H1 (cell line): ENCODE results near the gene GLS. TPM values are rescaled to one million over a fixed set of nuclear protein-coding genes. Genes with fewer than 3 reads are reported as not detected.

Experiments used
- CTCF ChIA-PET: fragments of 300-600 bp; sonication (Branson Sonifier 250); formaldehyde crosslinking; loops from one replicate; lab custom pipeline; 2021; ENCODE audit not compliant: partially characterized antibody; lab: Charles Lee
- POLR2A ChIA-PET: fragments of 300-600 bp; sonication (Branson Sonifier 250); formaldehyde crosslinking; loops from one replicate; lab custom pipeline; 2021; ENCODE audit warnings: inconsistent platforms; ENCODE audit not compliant: partially characterized antibody; lab: Charles Lee
- DNase-seq, 2 experiments: peaks; one replicate each; pipeline versions ENCODE4 v3.0.0 to v3.0.0-alpha.2; 2010 to 2022; ENCODE audit warnings: low spot score in 2 of 2, low read depth in 1 of 2, mixed read lengths in 1 of 2
- FAIRE-seq: peaks from 2 replicates; lab custom pipeline; 2011; peaks lifted over from hg19 to GRCh38; lab: Jason Lieb, UNC
- H2AFZ ChIP-seq: 2 replicates; pipeline ENCODE4 v1.8.1; 2012; ENCODE audit warnings: low read length, inconsistent platforms
- H2AK5ac ChIP-seq: 2 replicates; pipeline ENCODE4 v1.6.1; 2013; ENCODE audit warnings: low read depth, low read length
- H2BK120ac ChIP-seq: replicated peaks from 2 replicates; pipeline ENCODE3; 2013; ENCODE audit warnings: low read depth, low read length, inconsistent platforms
- H2BK12ac ChIP-seq: 2 replicates; pipeline ENCODE4 v1.6.1; 2013; ENCODE audit warnings: low read depth, low read length
- H2BK15ac ChIP-seq: 2 replicates; pipeline ENCODE4 v1.6.1; 2013; ENCODE audit warnings: low read length
- H2BK20ac ChIP-seq: 2 replicates; pipeline ENCODE4 v1.6.1; 2013; ENCODE audit warnings: low read length
- H2BK5ac ChIP-seq: 2 replicates; pipeline ENCODE4 v1.6.1; 2013; ENCODE audit warnings: low read depth, low read length
- H3K14ac ChIP-seq: 2 replicates; pipeline ENCODE4 v1.6.1; 2013; ENCODE audit warnings: inconsistent platforms; ENCODE audit not compliant: insufficient read length
- H3K18ac ChIP-seq: 2 replicates; pipeline ENCODE4 v1.6.1; 2013; ENCODE audit warnings: low read length; ENCODE audit errors: extremely low read depth
- H3K23ac ChIP-seq: 2 replicates; pipeline ENCODE4 v1.6.1; 2013; ENCODE audit warnings: inconsistent platforms; ENCODE audit not compliant: insufficient read length
- H3K23me2 ChIP-seq: 2 replicates; pipeline ENCODE4 v1.6.1; 2013; ENCODE audit warnings: low read depth, low read length
- H3K27ac ChIP-seq: 2 replicates; pipeline ENCODE4 v1.6.1; 2011; ENCODE audit warnings: low read depth, low read length, inconsistent platforms
- H3K27me3 ChIP-seq, 4 experiments: replicated peaks in 1 of 4; 1 replicate in 1 of 4; 2 replicates in 3 of 4; pipeline versions ENCODE4 v1.6.1 to v1.8.1; 2011 to 2013; ENCODE audit warnings: low read length in 3 of 4, mild to moderate bottlenecking in 3 of 4, inconsistent platforms in 2 of 4, mixed read lengths in 2 of 4, moderate library complexity in 1 of 4; ENCODE audit not compliant: control insufficient read depth in 3 of 4, insufficient read depth in 3 of 4; ENCODE audit errors: extremely low read depth in 1 of 4
- H3K36me3 ChIP-seq, 4 experiments: 2 replicates each; pipeline versions ENCODE4 v1.6.1 to v1.8.1; 2011 to 2013; ENCODE audit warnings: mild to moderate bottlenecking in 4 of 4, low read length in 3 of 4, moderate library complexity in 2 of 4, control low read depth in 1 of 4, inconsistent platforms in 1 of 4; ENCODE audit not compliant: insufficient read depth in 4 of 4, control insufficient read depth in 2 of 4
- H3K4ac ChIP-seq: replicated peaks from 2 replicates; pipeline ENCODE3; 2013; ENCODE audit warnings: low read length, low read depth, mixed read lengths, inconsistent platforms; ENCODE audit not compliant: insufficient read length
- H3K4me1 ChIP-seq, 4 experiments: replicated peaks in 1 of 4; 1 replicate in 1 of 4; 2 replicates in 3 of 4; pipeline versions ENCODE4 v1.6.1 to v1.8.1; 2011 to 2013; ENCODE audit warnings: low read length in 3 of 4, inconsistent platforms in 2 of 4, mixed read lengths in 1 of 4; ENCODE audit not compliant: insufficient read depth in 4 of 4, control insufficient read depth in 3 of 4
- H3K4me2 ChIP-seq, 2 experiments: 2 replicates each; pipeline versions ENCODE4 v1.6.1 to v1.8.1; 2011 to 2013; ENCODE audit warnings: low read depth in 2 of 2, low read length in 2 of 2, control low read depth in 1 of 2, inconsistent platforms in 1 of 2, mild to moderate bottlenecking in 1 of 2; ENCODE audit not compliant: insufficient read depth in 1 of 2
- H3K4me3 ChIP-seq, 4 experiments: fragments of 200-600, 300-600 bp in 1 of 4; sonication (generic), shearing (Covaris generic), sonication (Bioruptor Twin) in 1 of 4; 2 replicates each; pipeline versions ENCODE4 v1.5.1 to v1.8.1; 2011 to 2016; ENCODE audit warnings: low read length in 4 of 4, low read depth in 3 of 4, control low read depth in 2 of 4, inconsistent platforms in 2 of 4, mild to moderate bottlenecking in 2 of 4, mixed read lengths in 1 of 4, moderate library complexity in 1 of 4; ENCODE audit not compliant: insufficient read depth in 2 of 4; ENCODE audit errors: extremely low read depth in 1 of 4
- H3K56ac ChIP-seq: replicated peaks from 2 replicates; pipeline ENCODE3; 2013; ENCODE audit warnings: low read depth, mild to moderate bottlenecking, mixed read lengths, low read length, inconsistent platforms; ENCODE audit not compliant: insufficient read length
- H3K79me1 ChIP-seq: 2 replicates; pipeline ENCODE4 v1.6.1; 2013; ENCODE audit warnings: low read depth, low read length, control low read depth
- H3K79me2 ChIP-seq, 2 experiments: 2 replicates each; pipeline versions ENCODE4 v1.6.1 to v1.8.1; 2012 to 2013; ENCODE audit warnings: low read length in 2 of 2, mild to moderate bottlenecking in 2 of 2, inconsistent platforms in 1 of 2; ENCODE audit not compliant: insufficient read depth in 2 of 2, control insufficient read depth in 1 of 2
- H3K9ac ChIP-seq, 4 experiments: replicated peaks in 1 of 4; 1 replicate in 1 of 4; 2 replicates in 3 of 4; pipeline versions ENCODE4 v1.6.1 to v1.8.1; 2011 to 2013; ENCODE audit warnings: low read depth in 3 of 4, low read length in 3 of 4, control low read depth in 2 of 4, mild to moderate bottlenecking in 2 of 4, moderate library complexity in 2 of 4, inconsistent platforms in 1 of 4; ENCODE audit errors: extremely low read depth in 1 of 4
- H3K9me3 ChIP-seq, 2 experiments: 2 replicates each; pipeline versions ENCODE4 v1.6.1 to v1.8.1; 2012 to 2013; ENCODE audit warnings: mild to moderate bottlenecking in 2 of 2, moderate library complexity in 2 of 2, control low read depth in 1 of 2, inconsistent platforms in 1 of 2, low read depth in 1 of 2, low read length in 1 of 2, mixed read lengths in 1 of 2; ENCODE audit not compliant: insufficient read depth in 2 of 2
- H4K20me1 ChIP-seq, 2 experiments: replicated peaks in 1 of 2; 2 replicates each; pipeline versions ENCODE3 to v1.8.1; 2011 to 2013; ENCODE audit warnings: inconsistent platforms in 2 of 2, low read length in 2 of 2, mild to moderate bottlenecking in 1 of 2; ENCODE audit not compliant: insufficient read depth in 2 of 2, control insufficient read depth in 1 of 2
- H4K5ac ChIP-seq: 2 replicates; pipeline ENCODE4 v1.6.1; 2013; ENCODE audit warnings: low read length, low read depth, mixed read lengths, inconsistent platforms; ENCODE audit not compliant: insufficient read length
- H4K8ac ChIP-seq: 2 replicates; pipeline ENCODE4 v1.8.0; 2013; ENCODE audit warnings: mild to moderate bottlenecking, moderate library complexity, low read length, inconsistent platforms; ENCODE audit not compliant: insufficient read depth; ENCODE audit errors: extremely low read depth
- H4K91ac ChIP-seq: replicated peaks from 2 replicates; pipeline ENCODE3; 2013; ENCODE audit warnings: low read length, mixed read lengths, inconsistent platforms; ENCODE audit not compliant: insufficient read length
- BACH1 ChIP-seq: IDR thresholded peaks from 2 replicates; pipeline ENCODE4 v1.6.1; 2012; ENCODE audit warnings: low read length, improper control_type of control experiment
- CHD2 ChIP-seq: IDR thresholded peaks from 2 replicates; pipeline ENCODE4 v1.6.1; 2012; ENCODE audit warnings: low read length, improper control_type of control experiment
- GABPA ChIP-seq: IDR thresholded peaks from 2 replicates; pipeline ENCODE4 v1.6.1; 2011; ENCODE audit warnings: mild to moderate bottlenecking, low read length, moderate library complexity, borderline replicate concordance; ENCODE audit not compliant: insufficient read depth
- MAFK ChIP-seq: IDR thresholded peaks from 2 replicates; pipeline ENCODE4 v1.6.1; 2012; ENCODE audit warnings: low read depth, mild to moderate bottlenecking, improper control_type of control experiment, low read length
- NRF1 ChIP-seq: IDR thresholded peaks from 2 replicates; pipeline ENCODE4 v1.6.1; 2011; ENCODE audit warnings: mild to moderate bottlenecking, low read depth, low read length, improper control_type of control experiment
- WGBS, 2 experiments: shearing (Covaris generic) in 1 of 2; methylation state at CpG; one replicate each; pipeline versions ENCODE4 v1.1.6 to v1.1.7; 2013 to 2015; ENCODE audit warnings: low lambda C conversion rate in 2 of 2, mixed read lengths in 2 of 2, inconsistent platforms in 1 of 2, low coverage in 1 of 2, missing lambda C conversion rate in 1 of 2; ENCODE audit not compliant: insufficient replicate concordance in 2 of 2, insufficient coverage in 1 of 2, insufficient read length in 1 of 2; ENCODE audit errors: extremely low coverage in 1 of 2, missing lambda C conversion rate in 1 of 2; 5-methylcytosine and 5-hydroxymethylcytosine counted together
- polyA plus RNA-seq, 7 experiments: library from polyadenylated mRNA; depleted of rRNA in 3 of 7; stranded (reverse) in 5 of 7; unstranded in 2 of 7; fragments of >200 nt in 5 of 7; fragments of 200-250 nt in 2 of 7; gene quantifications; 1 replicate in 5 of 7; 2 replicates in 1 of 7; 4 replicates in 1 of 7; pipeline versions ENCODE4 v1.2.1 to v1.2.3, GENCODE V29; 2011 to 2013; ENCODE audit warnings: missing spikeins in 2 of 7, mixed read lengths in 2 of 7
- total RNA-seq: library from RNA; stranded (reverse); fragmentation: NEBNext Ultra II Directional; extraction: Animal tissue kit (Norgen Biotek cat#: 25700); gene quantifications from 2 replicates; pipeline ENCODE4 v1.2.1, GENCODE V29; 2021

GLS gene
- total and polyA plus RNA-seq, 2 of the 8 experiments (the other 6 are each of a cell fraction or from before 2014, with no cell fraction given) = 15.7 to 89.8 TPM

DNA sequence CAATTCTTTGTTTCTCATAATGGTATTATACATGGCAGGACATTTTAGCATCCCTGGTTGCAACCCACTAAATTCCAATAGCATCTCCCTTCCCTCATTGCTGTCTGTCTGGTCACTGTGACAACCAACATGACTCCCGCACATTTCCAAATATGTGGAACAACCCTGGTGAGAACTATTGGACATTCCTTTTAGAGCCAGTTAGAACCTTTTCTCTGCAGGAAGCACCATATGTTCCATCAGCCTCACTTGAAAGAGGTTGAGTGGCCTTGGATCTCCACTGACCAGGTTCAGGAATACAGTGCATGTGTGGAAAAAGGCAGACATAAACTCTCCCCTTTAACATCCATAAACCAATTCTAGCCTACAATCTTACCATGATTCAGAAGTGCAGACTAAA, 25.9 kb upstream of the GLS start:
- Histone ChIP-seq H3K18ac (no peak overlapping the region), H2BK5ac (no peak overlapping the region), H3K14ac (no peak overlapping the region), H3K36me3 (no peaks in the 10 kb centered on the region), H3K79me1 (no peaks in the 10 kb centered on the region), H2BK20ac (no peak overlapping the region), H3K4ac (no peak overlapping the region), H3K27ac (no peak overlapping the region), H2BK15ac (no peak overlapping the region), H3K4me3 (no peak overlapping the region), H2AFZ (no peak overlapping the region), H3K4me1 (peaks cover 0 to 4% (median 2%) of the 10 kb centered on the region in 4 experiments; a peak in 3 of 7 replicates), H3K79me2 (no peaks in the 10 kb centered on the region), H3K9me3 (no peaks in the 10 kb centered on the region), H3K56ac (no peak overlapping the region), H4K8ac (no peak overlapping the region), H2BK12ac (no peak overlapping the region), H4K91ac (no peak overlapping the region), H2BK120ac (no peak overlapping the region), H3K23ac (no peak overlapping the region), H3K9ac (no peak overlapping the region), H3K27me3 (no peaks in the 10 kb centered on the region), H2AK5ac (no peak overlapping the region), H4K5ac (no peak overlapping the region), H3K23me2 (no peaks in the 10 kb centered on the region), H4K20me1 (no peaks in the 10 kb centered on the region), H3K4me2 (no peak overlapping the region)
- DNase-seq = no peak
- ChIA-PET CTCF (interaction anchor here (0.9 kb wide), 2 partner anchors 16 to 21 kb away, joined by 3 read pairs; no protein-coding TSS in a partner anchor), POLR2A (no interaction called here)
- 100% methylated on average over 1 of the region's 1 CpG; no CpG with 5 or more reads in 1 of the 2 experiments for WGBS, 2 experiments
- no peak for FAIRE-seq
- TF ChIP-seq BACH1 (no peak), GABPA (no peak), NRF1 (no peak), MAFK (no peak), CHD2 (no peak)
